Left forelimb (tissue), 1 donor: Measurements from ENCODE around the gene CCNK.

Experiments used
- DNase-seq: peaks from one replicate; pipeline ENCODE4 v3.0.0-alpha.2; 2018; ENCODE audit warnings: low spot score

Gene CCNK

DNA sequence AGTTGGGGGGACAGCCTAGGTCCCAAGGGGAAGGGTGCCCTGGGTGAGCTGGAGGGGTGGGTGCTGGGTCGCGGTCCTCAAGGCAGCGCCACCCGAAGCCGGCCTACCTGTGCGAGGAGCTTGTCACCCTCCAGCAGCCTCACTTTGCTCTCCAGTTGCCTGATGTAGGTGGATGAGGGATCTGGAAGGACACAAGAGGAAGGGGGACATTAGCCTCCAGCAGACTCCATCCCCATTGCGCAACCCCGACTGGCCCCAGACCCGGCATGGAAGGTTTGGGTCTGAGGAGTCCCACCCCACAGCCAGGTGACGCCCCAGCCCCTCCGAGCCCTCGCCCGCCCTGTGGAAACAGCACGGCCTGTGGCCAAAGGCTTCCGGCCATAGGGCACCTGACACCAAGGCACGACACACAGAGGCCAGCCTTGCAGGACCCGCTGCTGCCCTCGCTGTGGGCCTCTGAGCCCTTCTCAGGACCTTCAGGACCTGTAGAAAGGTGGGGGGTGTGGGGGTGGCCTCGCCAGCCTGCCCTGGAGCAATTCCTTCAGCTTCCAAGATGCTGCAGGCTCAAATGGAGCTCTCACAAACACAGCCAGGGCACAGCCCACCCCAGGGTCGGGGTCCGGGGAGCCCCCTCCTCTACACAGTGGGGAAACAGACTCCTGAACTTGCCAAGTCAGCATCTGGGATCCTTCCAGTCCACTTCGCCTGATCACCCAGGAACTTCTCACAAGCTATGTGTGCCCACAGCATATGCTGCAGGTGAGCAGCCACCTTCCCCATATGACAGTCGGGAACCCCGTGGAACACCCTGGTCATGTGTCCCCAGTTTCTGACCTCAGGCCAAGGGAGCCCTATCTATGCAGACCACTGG, 54.9 kb downstream of the CCNK start:
- no peak for DNase-seq

DNA sequence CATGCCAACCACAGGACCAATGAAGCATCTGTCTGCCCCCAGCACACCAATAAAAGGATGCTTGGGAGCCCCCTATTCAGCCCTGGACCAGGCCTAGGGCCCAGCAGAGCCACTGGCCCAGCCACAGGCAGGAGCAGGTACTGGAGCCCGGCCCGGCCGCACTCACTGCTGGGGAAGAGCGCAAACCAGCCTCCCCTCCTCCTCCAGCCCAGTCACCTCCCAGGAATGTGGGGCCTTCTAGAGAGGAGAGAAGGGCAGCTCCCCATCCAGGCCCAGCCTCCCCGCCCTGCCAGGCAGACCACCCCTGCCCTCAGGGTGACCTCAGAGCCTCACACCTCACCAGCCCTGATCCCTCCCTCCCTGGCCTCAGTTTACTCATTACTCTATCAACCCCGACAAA, 56.2 kb downstream of the CCNK start:
- DNase-seq: no peak

GRCh38 chr14:99538275-99538674, 57.1 kb downstream of the CCNK start:
- no peak for DNase-seq

DNA sequence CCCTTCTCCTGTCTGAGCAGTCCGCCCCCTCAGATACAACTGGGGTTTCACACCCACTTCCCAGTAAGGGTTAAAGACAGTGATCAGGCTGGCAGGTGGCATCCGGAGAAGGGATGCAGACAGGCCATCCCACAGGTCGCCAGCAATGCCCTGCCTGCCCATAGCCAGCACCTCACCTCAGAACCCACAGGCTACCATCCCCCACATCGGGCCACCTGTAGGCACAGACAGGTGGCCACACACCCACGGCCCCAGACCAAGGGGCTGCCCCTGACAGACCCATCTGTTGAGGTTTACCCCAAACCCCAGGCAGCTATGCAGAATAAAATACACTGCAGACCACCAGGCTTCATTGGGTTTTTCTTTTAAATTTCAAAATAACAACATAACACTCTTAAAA, 57.5 kb downstream of the CCNK start:
- DNase-seq: no peak

- DNase-seq: no peak
Measured at GRCh38 chr14:99539491-99539890, 58.3 kb downstream of the CCNK start.

DNA sequence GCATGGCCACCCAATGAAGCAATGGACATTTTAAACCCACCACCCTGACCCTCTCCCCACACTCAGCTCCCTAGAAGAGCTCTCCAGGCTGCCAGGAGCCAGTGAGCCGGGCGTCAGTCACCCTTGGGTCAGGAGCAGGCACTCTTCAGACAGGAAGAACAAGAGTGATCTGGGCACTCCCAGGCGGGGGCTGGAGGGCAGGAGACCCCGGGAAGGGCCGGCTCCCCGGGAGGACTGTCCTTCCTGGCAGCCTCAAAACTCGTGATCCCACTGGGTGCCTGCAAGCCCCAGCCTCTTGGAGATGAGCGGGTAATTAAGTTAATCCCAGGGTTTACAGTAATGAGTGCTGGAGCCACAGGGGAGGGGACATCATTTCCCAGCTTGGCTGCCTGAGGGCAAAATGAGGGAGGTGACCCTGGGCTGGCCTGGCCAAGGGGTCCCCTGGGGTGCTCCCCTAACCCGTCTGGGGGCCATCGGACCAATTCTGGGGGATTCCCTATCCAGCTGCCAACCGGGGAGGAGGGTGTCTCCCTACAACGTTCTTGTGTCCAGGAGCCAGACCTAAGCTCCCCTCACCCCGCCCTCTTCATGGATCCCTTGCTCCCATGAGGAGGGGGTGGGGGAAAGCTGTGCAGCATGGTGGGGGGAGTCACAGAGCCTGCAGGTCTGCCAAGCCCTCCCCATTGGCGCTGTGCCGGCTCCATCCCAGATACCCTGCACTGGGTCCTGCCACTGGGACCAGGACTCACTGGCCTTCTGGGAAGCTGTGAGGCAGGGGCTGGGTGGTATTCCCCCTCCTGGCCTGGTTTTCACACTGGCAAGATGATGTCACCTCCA, 59.2 kb downstream of the CCNK start:
- no peak for DNase-seq

DNA sequence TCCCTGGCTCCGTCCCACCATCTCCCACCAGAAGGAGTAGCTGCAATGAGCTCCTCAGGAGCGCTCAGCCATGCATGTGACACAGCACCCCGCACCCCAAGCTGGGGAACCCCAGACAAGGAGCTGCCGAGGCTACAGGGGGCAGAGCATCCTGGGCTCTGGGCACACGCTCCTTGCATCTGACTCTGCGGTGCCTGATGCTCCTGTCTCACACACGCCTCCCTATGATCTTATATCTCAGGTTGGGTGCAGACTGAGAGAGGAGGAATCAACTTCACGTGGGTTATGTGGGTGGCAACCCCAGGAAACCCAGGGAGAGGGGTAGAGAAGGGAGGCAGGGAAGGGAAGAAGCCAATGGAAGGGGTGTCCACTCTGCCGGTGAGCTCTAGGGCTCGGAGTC, 60.0 kb downstream of the CCNK start:
- no peak for DNase-seq

GRCh38 chr14:99541677-99542470, 60.7 kb downstream of the CCNK start:
- DNase-seq: no peak

DNA sequence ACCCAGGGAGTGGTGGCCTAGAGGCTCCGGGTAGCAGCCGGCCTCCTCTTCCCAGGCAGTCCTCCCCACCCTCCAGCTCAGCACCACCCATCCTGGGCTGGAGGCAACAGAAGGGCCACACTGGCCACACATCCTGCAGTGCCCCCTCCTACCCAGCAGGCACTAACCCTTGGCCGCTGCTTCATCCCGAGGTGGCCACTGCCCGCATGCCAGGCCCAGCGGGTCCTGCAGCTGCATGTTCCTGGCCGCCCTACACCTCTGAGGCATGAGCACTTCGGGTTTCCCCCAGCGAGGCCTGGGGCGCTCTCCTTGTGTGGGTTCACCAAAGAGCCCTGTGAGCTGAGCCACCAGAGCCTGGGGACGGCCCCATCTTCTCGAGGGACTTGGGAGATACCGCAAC, 61.4 kb downstream of the CCNK start:
- no peak for DNase-seq

GRCh38 chr14:99543370-99543769, 62.2 kb downstream of the CCNK start:
- no peak for DNase-seq

GRCh38 chr14:99543985-99544384, 62.8 kb downstream of the CCNK start:
- DNase-seq: no peak

DNA sequence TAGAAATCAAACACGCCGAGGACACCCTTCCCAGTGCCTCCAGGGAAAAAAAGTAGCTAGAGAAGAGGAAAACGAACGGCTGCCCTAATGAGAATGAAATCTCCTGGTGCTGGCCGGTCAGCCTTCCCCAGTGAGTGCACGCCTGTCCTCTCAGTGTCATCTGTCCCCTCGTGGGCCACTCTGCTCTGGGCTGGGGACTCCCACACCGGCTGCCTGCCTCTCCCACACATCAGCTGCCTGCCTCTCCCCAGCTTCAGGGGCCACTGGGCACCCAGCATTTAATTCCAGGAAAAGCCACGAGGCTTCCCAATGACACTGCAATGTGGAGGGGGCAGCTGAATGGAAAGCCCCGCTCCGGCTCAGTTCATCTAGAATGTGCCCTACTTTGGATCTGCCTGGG, 63.8 kb downstream of the CCNK start:
- no peak for DNase-seq

- no peak for DNase-seq
Measured at GRCh38 chr14:99545586-99545985, 64.4 kb downstream of the CCNK start.

DNA sequence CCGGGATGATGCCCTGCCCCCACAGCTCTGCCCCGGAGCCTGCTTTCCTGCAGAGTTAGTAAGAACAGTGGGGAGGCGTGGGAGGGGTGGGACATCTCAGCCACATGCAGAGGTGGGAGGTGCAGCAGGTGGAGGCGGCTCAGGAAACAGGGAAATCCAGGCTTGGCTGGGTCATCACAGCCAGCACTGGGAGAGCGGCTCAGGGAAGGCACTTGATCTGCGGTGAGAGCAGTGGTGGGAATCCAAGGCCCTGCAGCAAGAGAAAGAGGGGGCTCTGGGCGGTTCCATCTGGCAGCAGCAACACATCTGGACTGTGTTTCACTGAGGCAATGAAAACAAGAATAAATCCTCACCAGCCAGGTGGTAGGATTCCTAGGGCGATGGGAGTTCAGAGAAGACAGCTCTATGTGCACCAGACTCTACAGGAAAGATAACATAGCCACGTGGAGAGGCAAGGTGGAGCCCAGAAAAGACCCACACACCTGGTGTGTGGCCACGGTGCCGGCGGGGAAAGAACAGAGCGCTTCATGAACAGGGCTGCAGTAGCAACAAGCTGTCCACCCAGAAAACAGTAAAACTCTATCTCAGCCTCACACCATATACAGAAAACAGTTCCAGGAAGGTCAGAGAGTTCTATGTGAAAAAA, 65.1 kb downstream of the CCNK start:
- no peak for DNase-seq

GRCh38 chr14:99548255-99548654, 67.0 kb downstream of the CCNK start:
- DNase-seq: no peak

- DNase-seq: no peak
Measured at GRCh38 chr14:99548871-99549515, 67.8 kb downstream of the CCNK start.

- no peak for DNase-seq
Measured at GRCh38 chr14:99549684-99550083, 68.5 kb downstream of the CCNK start.

GRCh38 chr14:99550387-99550992, 69.3 kb downstream of the CCNK start:
- no peak for DNase-seq

DNA sequence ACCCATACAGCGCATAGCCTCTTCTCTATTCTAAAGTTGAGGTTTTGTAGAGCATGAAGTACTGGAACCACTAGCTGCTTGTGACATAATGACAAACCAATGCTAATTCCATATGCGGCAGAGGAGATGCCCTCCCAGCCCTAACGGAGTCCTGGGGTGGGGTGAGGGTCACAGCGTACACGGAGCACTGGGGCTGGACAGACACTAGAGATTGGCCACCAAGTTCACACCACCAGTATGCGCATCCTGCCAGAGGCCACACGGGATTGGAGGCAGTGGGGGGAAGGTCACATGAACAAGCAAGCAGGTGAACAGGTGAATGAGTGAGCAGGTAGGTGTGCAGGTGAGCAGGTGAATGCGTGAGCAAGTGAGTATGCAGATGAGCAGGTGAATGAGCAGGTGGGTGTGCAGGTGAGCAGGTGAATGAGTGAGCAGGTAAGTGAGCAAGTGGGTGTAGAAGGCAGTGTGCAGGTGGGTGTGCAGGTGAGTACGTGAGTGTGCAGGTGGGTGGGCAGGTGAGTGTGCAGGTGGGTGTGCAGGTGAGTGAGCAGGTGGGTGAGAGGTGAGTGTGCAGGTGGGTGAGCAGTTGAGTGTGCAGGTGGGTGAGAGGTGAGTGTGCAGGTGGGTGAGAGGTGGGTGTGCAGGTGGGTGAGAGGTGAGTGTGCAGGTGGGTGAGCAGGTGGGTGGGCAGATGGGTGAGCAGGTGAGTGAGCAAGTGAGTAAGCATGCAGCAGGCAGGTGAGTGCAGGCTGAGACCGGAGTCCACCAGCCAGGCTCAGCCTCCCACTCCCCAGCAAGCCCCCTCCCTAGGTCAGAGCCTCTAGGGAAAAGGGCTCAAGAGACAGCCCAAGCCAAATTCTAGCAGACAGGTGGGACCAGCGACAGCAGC, 70.1 kb downstream of the CCNK start:
- no peak for DNase-seq

DNA sequence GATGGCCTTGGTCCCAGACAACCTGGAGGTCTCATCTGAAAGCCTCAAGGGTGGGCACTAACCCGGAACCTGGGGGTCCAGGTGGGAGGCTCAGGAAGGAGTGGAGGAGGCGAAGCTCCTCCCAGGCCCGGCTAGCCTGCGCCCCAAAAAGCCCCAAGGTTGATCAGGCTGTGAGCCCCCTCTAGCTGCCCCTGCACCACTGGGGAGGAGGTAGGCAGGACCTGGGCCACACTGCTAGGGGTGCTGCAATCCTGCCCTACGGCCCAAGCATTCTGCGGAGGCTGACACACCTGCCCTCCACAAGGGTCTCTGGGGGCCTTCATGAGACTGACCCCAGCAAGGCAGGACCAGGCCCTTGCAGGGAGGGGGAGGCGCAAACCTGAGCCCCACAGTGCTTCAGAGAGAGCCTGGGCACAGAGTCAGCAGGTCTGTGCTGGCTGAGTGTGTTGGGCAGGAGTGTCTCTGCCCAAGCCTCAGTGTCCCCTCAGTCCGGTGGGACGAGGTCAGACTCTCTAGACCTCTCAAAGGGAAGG, 70.9 kb downstream of the CCNK start:
- no peak for DNase-seq
